Measurements from ENCODE around the gene TBC1D16.

TBC1D16 gene

DNA sequence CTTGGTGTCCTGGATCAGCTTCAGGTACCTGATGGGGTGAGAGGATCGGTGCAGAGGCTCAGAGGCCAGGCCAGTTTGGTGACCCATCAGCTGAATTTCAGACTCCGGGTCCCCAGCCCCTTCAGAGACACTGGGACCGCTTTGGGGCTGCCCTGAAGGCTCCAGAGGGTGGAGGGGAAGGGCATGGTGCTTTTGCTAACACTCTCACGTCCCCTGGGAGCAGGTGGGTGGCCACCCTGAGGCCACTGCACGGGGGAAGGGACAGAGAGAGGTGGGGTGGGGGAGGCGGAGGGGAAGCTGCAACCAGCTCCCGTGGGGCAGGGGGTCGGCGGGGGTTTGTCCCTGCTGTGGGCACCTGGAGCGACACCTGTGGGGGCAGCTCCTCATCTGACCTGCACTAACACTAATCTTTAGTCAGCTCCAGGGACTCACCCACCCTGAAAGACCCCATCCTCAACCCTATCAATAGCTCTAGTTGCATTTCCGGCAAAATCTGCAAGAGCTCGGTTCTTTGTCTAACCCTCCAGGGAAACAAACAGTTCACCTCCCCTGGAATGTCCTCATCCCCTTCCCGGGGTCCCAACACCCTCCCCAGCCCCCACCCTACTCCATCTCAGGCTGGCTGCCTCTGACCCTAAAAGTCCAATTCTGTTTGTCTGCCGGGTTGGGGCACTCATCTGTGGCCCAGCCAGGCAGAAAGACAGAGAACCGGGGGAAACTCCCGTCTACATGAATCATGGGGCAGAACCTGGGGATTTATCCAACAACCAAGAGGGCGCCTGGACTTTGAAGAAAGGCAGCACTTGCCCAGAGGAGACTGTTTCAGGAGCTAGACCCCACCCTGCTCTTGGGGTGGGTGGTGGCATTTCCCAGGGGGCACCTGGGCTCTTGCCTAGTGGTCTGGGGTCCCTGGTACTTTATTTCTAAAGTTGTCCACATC is 104.5 kb downstream of the TBC1D16 start:
- DNase-seq (ENCODE audit: extremely low read depth in 1 of 2, low read depth in 1 of 2): no peak

DNA sequence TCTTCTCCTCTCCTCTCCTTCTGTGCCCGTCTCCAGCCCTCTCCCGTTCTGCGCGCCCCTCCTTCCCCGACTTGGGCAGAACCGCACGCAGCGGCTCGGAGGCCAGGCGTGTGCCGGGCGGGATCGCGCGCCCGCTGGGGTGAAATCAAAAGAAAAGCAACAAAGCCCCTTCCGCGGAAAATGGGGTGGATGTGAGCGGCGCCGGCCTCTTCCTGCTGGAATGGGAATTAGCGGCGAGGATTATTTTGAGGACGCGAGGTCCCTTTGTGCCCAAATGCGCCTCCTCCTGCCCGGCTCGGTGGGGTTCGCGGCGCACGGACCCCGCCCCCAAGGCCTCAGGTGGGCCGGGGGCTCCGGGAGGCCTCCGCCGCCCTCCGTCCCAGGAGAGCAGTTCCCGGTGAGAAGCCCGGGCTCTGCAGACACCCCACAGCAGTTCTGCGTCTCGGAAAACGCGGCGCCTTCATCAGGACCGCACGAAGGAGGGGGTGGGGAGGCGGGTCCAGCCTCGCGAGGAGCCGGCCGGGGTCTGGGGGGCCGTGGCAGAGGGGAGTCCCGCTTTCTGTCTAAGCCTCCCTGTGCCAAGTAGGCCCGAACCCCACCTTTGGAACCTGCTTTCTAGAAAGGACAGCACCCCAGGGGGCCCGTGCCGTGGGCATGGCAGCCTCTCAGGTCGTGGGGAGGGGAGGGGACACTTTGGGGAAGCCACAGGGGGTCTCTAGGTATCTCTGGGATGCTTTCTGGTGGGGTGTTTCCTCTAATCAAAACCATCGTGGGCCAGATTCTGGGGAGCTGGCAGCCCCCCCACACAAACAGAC is 105.4 kb downstream of the TBC1D16 start:
- no peak for DNase-seq (ENCODE audit: extremely low read depth in 1 of 2, low read depth in 1 of 2)

DNA sequence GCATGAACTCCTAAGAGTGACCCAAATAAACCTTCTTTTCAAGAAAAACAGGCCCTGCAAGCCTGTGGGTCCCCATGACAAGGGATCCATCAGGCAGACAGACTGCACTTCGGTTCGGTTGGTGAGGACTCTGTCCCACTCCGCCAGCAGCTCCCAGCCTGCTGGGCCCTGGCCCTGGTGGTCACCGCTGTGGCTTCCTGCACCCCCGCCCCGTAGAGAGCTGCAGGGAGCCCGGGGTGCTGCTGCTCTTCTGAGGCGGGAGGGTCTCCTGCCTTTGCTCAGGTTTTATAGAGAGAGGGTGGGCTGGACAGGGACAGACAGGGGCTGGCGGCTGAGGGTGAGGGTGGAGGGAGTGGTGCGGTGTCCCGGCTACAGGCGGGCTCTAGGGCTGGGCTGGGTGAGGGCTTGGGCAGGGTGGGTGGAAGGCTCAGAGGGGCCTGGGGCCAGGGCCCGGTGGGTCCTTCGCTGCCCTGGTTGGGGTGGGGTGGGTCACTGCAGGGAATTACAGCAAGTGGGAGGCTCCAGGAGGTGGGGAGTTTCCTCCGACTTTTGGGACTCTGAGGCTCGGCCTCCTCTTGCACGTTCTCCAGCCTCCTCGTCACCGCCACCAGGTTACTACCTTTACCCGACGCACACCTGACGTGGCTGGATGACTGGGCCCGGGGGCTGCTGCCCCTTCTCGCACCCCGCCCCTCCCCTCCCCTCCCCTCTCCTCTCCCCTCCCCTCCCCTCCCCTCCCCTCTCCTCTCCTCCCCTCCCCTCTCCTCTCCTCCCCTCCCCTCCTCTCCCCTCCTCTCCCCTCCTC is 106.2 kb downstream of the TBC1D16 start:
- no peak for DNase-seq (ENCODE audit: extremely low read depth in 1 of 2, low read depth in 1 of 2)

DNA sequence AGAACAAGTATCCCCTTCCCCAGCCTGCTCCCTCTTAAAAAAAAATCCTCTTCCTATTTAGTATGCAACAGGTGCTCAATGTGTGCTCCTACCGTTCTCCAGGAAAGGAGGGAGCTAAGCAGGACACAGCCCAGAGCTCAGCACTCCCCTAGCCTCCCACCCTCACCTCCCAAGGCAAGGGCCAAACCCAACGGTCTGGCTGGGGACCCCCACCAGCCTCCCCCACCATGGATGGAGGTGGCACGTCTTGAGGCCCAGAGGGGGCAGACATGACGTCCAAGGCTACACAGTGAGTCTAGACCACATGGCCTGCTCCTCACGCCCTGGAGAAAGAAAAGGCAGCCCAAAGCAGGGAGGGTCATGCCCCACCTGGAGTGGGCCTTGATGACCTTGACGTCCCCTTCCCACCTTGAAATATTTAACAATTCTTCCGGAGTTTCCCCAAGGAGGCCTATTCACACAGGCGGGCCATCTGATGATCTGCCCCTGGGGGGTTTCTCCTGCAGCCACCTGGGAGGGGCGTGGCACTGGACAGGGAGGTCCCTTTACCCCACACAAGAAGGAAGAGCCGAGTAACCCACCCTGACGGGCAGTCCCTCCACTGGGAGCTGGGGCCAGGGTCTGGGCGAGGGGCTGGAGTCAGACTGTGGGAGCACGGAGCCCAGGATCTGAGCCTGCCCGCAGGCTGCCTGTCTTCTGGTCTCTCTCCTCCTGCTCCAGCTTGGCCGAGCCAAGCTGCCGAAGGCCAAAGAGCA is 107.0 kb downstream of the TBC1D16 start:
- DNase-seq (ENCODE audit: extremely low read depth in 1 of 2, low read depth in 1 of 2): no peak

DNA sequence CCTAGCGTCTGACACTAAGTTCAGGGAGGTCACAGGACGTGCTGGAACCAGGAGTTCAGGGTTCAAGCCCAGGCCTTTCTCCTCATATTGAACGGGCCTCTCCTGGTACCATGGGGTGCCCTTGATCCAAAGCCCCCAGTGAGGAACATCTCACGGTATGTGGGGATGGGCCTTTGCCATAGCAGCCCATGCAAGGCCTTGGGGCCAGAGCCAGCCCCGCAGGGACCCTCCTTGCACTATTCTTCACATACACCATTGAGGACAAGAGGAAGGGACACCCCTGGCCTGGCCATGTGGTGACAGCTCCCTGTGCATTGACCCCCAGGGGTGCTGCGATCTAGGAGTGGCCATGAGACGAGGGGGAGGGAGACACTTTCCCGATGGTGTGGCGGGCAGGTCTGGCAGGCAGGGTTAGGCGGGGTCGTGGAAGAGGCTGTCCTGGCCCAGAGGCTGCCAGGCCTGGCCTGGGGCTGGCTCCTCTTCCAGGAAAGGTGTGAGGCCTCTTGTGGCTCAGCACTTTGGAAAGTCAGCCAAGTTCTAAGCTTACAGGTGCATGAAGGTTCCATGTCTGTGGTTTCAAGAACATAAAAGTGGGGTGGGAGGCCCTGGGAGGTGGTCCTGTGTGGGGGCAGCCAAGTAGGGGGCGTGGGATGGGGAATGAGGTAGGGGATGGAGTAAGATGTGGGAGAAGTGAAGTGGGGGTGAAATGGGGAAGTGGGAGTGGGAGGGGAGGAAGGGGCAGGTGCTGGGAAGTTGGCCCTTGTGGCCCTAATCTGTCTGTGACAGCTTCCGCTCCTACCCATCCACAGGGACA is 107.8 kb downstream of the TBC1D16 start:
- DNase-seq (ENCODE audit: extremely low read depth in 1 of 2, low read depth in 1 of 2): no peak

DNA sequence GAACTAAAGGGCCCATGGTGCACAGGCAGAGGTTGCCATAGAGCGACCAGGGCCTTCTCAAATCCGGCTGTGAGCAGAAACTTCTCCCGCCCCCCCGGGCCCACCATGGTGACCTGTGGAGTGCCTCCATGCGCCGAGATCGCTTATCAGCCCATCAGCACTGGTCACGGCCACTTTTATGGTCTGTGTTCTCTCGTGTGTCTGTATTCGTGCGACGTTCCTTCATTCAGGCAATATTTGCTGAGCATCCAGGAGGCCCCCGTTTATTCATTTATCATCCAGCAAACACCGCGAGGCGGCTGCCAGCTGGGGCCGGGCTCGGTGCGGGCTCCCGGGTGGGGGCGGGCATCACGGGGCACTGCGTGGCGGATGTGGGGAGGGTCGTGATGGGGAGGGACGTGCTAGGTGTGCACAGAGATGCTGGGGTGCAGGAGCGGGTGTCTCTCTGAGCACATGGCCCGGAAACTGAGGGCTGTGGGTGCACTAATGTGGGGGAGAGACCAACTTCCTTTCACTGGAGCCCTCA is 108.5 kb downstream of the TBC1D16 start:
- DNase-seq (ENCODE audit: extremely low read depth in 1 of 2, low read depth in 1 of 2): no peak

DNA sequence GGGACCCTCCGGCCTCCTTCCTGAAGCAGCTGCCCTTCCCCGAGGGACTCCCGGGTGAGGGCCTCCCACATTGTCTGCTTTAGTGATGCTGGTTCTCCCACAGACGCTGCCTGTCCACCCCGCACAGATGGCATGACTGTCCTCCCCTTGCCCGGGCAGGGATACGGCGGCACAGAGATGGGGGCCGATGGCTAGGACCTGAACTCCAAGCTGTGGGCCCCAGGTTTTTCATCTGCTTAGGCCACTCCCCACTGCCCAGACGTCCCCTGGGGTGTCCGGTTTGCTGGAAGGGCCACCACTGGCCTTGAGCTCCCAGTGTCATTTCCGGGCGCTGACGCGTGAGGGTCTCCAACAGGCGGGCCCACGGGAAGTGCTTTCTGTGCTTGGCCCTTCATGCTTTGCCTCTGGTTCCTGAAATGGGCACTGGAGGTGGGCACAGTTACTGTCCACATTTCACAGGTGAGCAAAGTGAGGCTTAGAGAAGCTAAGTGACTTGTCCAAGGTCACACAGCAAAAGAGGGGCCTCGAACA is 109.0 kb downstream of the TBC1D16 start:
- no peak for DNase-seq (ENCODE audit: extremely low read depth in 1 of 2, low read depth in 1 of 2)

DNA sequence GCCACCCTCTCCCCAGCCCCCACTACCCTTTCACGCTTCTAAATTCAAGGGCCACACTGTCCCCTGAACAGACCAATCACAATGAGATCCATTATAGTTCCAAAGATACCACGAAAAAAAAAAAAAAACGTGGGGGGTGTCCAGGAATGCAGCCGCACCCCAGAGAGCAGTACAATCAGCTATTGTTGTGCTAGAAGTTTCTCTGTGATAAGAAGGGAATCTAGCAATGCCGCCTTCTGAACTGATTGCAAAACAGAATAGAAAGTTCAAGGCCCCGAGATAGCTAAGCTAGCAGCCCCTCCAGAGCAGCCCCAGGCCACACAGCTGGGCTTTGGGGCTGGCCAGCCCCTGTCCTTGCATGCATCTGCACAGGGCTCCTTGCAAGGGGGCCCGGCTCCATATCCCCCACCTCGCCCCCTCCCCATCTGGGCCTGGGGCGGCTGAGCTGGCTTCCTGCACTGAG is 109.5 kb downstream of the TBC1D16 start:
- DNase-seq (ENCODE audit: extremely low read depth in 1 of 2, low read depth in 1 of 2): no peak

DNA sequence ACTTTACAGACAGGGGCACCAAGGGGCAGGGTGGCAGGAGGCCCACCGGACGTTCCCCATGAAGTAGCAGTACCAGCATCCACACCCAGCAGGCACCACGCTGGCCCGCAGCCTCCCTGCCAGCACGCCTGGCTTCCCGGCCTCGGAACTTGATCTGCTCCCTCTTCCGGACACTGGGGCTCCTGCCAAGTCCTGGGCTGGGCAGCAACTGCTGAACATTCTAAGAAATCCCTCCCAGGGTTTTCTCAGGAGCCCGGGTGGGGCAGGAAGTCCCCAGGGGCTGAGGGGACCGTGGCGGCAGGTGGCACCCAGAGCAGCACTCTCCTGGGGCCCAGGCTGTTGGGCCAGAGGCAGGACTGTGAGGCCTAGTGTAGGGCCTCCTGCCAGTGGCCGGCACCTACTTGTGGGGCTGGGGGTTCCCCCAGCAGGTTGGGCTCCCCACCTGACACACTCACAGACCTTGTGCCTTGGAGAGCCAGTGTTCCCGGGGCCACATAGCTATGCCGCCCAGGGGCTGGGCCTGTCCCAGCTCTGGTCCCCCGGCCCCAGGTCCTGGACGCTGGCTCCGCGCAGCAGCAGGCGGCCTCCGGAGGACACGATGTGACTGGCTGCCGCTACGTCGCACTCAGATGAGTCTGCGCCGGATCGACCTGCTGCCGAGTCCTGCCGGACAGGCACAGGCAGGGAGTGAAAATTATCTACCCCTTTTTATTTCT is 110.3 kb downstream of the TBC1D16 start:
- DNase-seq (ENCODE audit: extremely low read depth in 1 of 2, low read depth in 1 of 2): no peak

DNA sequence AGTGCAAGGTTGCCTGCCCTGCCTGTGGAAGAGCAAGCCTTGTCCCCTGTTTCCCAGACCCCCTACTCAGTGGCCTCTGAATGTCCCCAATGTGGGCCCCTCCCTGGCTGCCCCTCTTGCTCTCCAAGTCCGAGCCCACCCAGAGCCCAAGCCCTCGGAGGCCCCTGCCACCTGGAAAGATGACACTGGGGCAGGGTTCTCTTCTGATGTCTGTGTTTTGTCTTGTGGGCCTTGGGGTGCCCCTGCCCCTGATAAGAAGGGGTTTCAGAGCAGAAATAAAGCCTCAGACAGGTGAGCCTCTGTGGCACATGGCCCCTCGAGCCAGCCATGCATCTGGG is 111.1 kb downstream of the TBC1D16 start:
- DNase-seq (ENCODE audit: extremely low read depth in 1 of 2, low read depth in 1 of 2): no peak

DNA sequence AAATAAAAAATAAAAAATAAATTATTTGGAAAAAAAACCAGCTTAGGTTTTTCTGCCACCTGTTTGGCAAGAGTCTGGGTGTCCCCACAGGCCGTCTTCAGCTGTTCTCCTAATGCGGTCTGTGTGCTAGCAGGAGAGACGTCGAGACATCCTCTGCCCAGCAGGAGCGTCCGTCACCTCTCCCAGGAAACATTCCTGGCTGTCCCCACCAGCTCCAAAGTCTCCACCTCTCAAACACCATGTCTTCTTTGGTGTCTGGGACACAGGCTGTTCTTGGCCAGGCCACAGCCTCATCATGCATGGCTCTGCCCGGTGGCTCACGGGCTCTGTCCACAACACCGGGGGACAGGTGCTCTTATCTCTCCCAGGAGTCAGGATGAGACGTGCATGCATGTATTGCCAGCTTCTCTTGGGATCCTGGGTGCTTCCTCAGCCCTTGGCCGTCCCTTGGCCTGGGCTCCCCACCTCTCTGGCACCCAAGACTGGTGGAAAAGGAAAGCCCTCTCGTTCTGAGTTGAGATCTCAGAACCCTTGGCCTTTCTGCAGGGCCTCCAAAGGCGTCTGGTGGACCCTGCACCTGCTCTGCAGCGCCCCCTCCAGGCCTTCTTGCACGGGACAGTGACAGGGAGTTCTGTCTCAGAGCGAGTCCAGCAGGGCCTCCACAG is 111.6 kb downstream of the TBC1D16 start:
- peak in 1 of 2 donors; percentile 26 for DNase-seq (ENCODE audit: extremely low read depth in 1 of 2, low read depth in 1 of 2)

DNA sequence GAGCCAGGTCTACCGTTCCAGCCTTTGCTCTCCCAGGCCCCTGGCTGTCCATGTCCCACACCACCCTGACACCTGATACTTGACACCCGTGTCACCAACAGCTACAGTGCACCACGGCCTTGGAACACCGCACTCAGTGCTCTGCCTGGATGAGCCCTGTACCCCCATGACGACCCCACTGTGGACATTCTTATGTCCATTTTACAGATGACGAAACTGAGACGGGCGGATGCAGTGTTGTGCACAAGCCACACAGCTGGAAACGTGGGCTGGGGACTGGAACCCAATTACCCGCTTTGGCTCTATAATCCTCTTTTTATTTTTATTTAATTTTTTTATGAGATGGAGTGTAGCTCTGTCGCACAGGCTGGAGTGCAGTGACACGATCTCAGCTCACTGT is 112.9 kb downstream of the TBC1D16 start:
- DNase-seq (ENCODE audit: extremely low read depth in 1 of 2, low read depth in 1 of 2): no peak

DNA sequence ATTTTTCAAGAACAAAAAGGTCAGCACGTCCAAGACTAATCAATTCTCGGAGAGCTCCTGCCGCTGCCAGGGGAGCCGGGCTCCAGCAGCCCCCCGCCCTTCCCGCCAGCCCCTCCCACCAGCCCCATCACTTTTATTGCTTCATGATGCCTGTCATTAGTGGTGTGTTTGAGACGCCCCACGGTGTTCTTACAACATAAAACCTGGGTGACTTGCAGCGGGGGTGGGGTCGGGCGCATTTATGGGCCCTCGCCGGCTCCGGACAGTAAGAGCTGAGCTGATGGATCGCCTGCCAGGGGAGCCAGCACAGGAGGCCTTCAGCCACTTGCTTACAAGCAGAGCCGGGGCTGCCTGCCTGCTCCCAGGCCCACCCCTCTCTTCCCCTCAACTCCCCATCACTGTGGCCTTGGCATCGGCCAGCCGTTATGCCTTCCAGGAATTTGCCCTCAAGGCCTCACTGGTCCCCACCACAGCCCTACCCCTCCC is 113.5 kb downstream of the TBC1D16 start:
- no peak for DNase-seq (ENCODE audit: extremely low read depth in 1 of 2, low read depth in 1 of 2)

DNA sequence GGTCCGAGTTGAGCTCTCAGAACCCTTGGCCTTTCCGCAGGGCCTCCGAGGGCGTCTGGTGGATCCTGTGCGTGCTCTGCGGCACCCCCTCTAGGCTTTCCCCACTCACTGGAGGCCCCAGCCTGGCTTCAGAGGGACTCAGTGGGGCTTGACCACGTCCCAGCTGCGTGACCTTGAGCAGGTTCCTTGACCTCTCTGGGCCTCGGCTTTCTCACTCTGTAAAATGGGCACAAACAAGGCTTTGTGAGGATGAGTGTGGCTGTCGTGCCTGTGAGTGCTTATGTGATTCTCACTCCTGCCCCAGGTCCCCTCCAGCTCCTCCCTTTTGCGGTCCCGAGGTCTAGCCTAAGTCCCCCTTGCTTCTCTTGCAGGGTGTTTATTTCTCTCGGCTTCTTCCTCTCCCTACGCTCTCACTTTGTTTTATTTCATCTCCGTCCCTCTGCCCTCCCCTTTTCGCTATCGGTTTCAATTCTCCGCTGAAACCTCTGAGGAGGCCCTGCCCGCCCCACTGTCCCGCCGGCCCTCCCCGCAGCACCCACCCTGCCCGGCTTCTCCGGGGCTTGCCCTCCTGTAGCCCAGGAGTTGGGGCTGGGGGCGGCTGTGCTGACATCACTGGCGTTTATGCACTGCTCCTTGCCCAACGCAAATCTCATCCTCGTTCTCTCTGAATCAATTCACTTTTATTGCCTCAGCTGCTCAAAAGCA is 114.1 kb downstream of the TBC1D16 start:
- no peak for DNase-seq (ENCODE audit: extremely low read depth in 1 of 2, low read depth in 1 of 2)

DNA sequence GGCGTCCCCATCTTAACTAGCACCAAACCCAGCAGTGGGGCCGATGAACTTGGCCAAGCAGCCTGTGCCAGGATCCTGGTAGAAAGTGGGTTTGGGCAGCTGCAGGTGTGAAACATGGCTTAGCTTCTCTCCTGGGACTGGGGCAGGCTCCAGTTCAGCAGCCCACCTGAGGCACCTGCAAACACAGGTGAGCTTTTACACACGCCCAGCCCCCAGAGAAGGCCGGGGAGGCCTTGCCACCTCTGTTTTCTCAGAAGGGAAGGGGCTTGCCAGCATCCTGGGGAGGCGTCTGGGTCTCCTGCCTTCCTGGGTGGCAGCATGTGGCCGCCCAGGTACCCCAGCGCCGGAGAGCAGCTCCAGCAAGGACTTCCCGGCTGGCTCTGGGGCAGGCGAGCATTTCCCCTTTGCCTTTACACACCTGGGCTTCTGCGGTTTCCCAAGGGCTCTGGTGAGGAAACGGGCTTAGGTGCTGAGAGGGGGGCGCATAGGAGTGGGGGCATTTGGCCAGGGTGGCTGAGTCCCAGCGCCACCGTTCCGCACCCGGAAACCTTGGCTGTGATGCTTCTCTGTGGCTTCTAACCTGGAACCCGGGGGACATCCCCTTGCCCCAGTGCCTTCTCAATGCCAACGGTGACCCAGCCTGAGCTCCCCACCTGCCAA is 114.8 kb downstream of the TBC1D16 start:
- no peak for DNase-seq (ENCODE audit: extremely low read depth in 1 of 2, low read depth in 1 of 2)

DNA sequence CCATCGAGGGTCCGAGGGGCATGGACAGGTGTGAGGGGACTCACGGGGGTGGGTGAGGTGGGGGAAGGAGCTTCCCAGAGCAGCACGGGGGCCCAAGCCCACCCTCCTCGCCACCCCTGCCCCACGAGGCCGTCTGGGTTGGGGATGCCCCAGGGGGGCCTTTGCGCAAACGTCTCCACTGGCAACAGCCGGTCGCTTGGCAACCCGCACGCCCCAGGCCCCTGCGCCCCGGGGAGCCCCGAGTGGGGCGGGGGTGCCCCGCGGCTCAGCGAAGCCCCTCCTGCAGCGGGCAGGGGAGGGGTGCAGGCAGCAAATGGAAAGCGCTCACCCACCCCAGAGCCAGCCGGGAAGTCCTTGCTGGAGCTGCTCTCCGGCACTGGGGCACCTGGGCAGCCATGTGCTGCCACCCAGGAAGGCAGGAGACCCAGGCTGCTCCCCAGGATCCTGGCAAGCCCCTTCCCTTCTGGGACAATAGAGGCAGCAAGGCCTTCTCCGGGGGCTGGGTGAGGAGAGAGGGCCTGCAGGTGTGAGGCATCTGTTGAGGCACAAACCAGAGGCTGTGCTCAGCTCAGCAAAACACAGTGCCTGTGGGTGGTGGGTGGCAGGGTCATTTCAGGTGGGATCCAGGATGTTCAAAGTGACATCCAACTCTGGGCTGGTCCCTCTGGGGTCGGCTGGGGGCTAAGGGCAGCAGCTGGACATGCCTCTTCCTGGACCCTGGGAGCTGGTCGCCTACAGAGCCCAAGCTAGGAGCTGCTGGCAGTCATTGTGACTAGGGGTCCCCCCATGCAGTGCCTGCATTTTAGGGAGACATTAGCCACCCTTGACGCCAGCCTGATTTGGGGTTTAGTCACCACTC is 115.6 kb downstream of the TBC1D16 start:
- no peak for DNase-seq (ENCODE audit: extremely low read depth in 1 of 2, low read depth in 1 of 2)

Data from stimulated activated CD8-positive, alpha-beta memory T cell treated with anti-CD3 and anti-CD28 coated beads, Interleukin-7, amount 100 ng/mL, for 48 hours (primary cell).